GM23248 (cell line): ENCODE measurements around the gene PHLDA3.

ENCODE experiments used
- EZH2 ChIP-seq: fragments of 200-600 bp; sonication (generic); IDR thresholded peaks from 2 replicates; pipeline ENCODE4 v1.6.1; 2018; ENCODE audit warnings: antibody characterized with exemption, mild to moderate bottlenecking; ENCODE audit not compliant: insufficient read depth, poor library complexity, severe bottlenecking
- EZH2phosphoT487 ChIP-seq: fragments of 200-600 bp; sonication (generic); IDR thresholded peaks from 2 replicates; pipeline ENCODE4 v1.6.1; 2018; ENCODE audit warnings: antibody characterized with exemption, moderate library complexity, mild to moderate bottlenecking, low read depth; ENCODE audit not compliant: insufficient read depth

DNA sequence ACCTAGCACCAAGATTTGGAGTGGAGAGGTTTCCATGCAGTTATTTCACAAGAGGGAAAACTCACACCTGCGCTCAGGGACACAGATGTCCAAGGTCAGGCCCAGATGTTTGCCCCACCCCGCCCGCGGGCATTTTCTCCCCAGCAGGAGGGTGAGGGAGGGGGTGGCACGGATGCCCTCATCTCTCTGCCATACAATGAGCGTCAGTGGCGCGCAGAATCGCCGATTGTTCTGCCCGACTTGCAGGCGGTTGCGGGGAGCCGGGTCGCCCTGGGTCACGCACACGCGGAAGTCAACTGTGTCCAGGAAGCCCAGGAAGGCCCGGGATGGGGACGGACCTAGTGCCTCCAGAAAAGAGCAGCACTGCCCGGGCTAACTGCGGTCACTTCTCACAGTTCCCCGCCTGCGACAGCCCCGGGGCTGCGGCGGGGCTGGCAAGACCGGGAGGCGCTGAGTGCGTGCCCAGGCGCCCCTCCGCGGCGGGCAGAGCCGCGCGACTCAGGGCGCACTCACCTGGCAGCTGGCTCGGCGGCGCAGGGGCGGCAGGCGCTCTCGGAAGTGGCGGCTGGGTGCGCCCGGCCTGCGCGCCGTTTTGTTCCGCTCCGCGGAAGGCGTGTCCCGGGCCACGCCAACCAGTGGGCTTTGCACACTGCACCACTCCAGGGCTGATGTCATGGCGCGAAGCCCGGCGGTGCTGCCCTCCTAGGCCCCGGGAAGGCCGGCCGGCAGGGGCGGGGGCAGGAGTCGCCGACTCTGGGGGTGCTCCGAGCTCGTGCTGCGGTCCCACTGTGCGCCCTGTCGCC, 37.8 kb upstream of the PHLDA3 start, which contains the start of gene CSRP1:
- TF ChIP-seq EZH2 (no peak), EZH2phosphoT487 (no peak)
